SIG-M5 treated with dmso at 0.1 percent for 504 hours (cell line): Measurements from ENCODE around the gene CRIP1.

Experiments
- DNase-seq: peaks from one replicate; lab custom pipeline; 2025; ENCODE audit not compliant: unreplicated experiment; lab: John Stamatoyannopoulos, UW

The CRIP1 gene

DNA sequence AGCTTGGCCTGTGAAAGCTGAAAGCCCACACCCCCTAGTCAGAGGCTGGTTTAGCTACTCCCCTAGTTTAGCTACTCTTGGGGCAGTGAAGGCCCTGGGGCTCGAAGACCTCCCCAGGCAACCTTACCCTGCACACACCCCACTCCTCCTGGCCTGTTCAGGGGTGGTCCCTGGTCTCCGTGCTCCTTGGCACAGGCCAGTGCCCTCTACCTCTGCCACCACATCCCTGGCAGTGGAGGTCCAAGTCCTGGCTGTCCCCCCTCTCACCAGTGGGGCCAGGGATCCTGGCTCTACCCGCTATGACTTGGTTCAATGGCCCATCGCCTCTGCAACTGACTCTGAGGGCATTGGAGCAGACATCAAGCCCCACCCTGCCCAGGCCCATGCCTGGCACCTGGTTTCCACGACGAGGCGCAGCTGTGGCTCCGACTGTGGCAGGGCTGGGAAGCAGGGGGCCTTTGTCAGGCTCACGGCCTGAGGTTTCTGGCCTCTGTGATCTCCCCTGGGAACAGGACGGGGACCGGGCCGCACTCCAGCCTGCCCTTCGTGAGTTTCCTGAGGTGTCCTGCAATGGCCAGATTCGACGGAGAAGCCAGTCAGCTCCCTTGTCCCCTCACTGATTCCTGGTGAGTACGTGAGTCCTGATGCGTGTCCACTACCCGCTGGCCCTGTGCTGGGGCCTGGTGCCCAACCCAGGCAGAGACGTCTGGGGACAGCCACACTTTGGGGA is 45.4 kb downstream of the CRIP1 start:
- no peak for DNase-seq

DNA sequence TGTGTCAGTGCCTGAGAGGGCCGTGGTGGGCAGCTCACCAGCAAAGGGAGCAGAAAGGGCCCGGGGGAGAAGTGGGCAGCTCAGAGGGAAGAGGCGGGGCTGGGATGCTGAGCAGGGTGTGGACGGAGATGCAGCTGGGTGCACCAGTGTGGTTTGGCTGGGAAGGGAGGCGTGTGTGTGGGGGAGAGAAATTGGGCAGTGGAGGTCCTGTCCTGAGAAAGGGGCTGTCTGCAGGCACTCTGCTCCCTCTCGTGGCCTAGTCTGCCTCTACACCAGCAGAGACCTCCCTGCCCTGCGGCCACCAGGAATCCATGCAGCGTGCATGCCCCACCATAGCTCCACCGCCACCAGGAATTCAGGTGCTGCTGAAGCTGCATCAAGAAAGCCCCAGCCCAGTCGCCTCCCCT is 46.1 kb downstream of the CRIP1 start:
- peak; percentile 14 for DNase-seq

DNA sequence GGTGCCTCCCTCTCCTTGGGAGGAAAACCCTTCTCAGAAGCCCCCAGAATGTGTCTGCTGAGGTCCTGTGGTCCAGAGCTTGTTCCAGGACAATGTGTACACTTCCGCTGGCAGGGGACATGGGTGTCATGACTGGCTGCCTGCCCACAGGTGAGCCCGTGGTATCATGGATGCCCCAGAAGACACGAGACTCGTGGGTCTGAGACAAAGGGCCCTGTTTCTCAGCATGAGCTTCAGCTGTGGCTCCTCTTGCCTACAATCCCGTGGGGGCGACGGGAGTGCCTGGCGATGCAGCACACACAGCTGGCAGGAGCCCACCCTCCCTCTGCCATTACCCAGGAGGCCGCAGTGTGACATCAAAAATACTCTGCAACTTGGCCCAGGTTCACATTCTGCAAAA is 46.7 kb downstream of the CRIP1 start:
- DNase-seq, result no peak

DNA sequence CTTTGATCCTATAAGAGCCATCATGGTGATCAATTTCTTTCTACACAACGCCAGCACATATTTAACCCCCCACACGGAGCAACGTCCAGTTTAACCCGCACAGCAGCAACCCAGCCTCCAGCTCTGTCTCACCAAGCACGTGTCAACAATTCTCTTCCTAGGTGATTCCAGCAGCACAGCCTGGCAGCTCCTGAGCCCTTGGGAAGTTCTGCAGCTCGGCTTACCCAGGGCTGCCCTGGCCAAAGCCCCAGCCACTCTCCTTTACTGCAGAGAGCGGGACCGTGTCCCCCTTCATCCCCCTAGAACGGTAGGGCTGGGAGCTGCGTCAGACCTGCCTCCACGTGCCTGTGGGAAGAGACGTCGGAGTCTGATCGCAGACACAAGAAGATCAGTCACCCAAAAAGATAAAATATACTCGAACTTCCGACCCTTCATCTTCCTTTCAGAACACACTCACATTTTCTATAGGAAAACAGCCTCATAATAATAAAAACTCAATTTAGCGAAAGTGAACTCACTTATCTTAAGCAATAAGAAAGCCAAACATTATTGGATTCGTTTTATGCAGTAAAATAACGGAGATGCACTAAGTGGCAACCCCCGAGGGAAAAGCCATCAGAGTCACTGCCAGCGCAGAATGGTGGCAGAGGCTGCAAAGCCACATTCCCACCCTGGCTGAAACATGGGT is 47.3 kb downstream of the CRIP1 start:
- DNase-seq, result no peak

DNA sequence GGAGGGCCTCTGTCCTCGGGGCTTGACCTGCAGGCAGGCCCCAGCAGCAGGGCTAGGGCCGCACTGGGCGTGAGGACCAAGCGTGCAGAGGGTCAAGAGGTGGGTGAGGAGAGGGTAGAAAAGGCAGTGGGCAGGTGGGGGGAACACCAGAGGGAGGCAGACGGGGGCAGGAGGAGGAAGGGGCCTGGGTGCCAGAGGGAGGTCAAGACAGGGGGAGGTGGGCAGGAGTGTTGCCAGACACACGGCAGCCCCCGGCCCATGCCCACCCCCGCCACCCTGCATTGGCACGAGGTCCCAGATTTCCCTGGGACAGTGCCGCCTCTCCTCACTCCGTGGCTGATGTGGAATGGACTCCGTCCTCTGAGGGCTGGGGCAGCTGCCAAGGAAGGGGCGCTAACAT is 47.9 kb downstream of the CRIP1 start:
- DNase-seq, result no peak

DNA sequence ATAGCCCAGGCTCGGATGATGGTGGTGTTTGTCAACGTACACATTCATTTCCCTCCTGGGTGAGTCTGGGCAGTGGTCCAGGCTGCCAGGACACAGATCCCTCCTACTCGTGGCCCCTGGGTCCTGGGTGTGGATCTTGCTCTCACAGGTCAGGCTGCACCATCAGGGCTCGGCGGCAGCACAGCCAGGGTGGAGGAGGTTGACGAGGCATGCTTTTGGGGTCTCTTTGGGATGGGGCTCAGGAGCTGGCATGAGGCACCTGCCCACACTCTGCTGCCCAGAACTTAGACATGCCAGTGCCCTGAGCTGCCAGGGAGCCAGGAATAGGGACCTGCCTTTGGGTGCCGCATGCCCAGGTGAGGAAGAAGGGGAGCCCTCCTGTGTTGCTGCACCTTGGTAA is 49.4 kb downstream of the CRIP1 start:
- DNase-seq, result no peak

DNA sequence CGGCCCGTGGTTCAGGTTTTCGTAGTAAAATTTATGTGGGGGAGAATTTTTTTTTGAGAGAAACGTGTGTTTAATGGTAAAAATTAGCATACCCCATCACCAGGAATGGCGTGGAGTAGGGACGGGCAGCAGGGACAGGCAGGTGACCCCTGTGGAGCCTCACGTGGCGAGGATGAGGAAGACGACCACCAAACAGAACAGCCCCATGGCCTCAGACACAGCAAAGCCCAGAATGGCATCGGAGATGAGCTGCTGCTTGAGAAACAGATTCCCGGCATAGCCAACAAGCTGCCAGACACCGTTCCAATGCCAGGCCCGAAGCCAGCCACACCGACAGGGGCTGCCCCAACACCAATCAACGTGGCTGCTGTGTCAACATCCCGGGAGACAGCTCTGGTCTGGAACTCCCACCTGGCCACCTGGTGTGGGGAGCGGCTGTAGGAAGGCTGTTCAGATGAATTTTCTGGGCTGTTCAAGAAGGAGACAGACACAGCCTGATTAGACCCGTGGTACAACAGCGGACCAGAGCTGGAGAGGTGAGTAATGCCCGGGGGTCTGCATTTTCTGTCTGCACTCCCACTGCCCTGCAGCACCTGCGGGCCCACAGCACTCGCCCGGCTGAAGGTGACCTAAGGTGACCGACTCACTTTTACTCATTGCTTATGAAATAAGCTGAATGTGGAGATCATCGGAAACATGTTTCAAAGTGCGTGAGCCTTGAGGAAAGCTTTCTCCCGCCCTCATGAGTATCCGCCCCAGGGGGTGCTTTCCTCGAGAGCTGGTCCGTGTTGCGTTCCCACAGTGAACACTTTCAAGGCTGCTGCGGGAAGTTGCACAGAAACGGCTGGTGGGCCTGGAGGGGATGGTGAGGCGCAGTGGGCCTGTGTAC is 50.2 kb downstream of the CRIP1 start:
- no peak for DNase-seq

DNA sequence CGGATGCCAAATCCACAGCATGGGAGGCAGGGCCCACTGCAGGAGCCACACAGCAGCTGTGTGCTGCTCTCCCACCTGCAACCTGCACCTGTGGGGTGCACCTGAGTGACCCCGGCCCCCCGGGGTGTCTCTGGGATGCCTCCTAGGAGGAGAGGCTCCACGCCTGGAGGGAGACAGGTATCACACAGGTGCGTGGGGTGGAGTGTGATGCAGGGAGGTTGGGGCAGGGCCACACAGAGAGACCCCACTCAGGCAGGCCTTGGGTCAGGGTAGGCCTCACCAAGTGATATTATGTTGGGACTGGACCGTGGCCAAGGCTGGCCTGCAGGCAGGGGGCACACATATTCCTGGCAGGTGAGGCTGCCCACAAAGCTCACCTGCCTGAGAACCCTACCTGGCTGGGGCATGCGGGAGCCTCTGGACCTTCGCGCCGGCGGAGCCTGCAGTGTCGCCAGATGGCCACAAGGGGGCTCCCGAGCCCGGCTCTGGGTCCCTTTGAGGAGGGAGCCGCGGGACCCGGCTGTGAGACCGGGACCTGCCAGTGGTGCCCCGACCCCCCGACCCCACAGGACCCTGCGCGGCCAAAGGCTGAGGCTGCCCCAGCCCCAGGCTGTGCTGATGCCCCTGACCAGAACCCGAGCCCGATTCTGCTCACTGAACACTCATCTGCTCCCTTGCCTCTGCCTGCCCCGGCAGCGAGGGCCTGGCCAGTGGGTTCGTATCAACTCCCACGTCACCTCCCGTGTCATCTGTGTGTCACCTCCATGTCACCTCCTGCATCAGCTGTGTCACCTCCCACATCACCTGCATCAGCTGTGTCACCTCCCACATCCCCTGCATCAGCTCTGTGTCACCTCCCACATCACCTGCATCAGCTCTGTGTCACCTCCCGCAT is 51.1 kb downstream of the CRIP1 start:
- no peak for DNase-seq
